Measurements from ENCODE around the gene MAP3K8. TPM values are rescaled to one million over a fixed set of nuclear protein-coding genes. Genes with fewer than 3 reads are reported as not detected.
"Not testable (repeated sequence)": the region's sequence is repeated elsewhere in the genome, so short reads cannot be mapped to it uniquely, and the experiment has no call there.

The MAP3K8 gene
- total RNA-seq, 1 donor = 14.5 TPM

GRCh38 chr10:30420766-30421165 is 13.2 kb upstream of the MAP3K8 start:
- DNase-seq (ENCODE audit: insufficient read length, low spot score, missing footprints) = no peak
- Histone ChIP-seq H3K4me2 (ENCODE audit: insufficient read depth, low read length) (no peak overlapping the region), H4K20me1 (ENCODE audit: insufficient read depth, low read length) (no peaks in the 10 kb centered on the region), H2AFZ (ENCODE audit: low read length) (no peak overlapping the region), H3K9me3 (ENCODE audit: low read depth, low read length) (no peaks in the 10 kb centered on the region), H3K4me1 (ENCODE audit: insufficient read depth, low read length) (peaks cover 5% of the 10 kb centered on the region), H3K36me3 (ENCODE audit: insufficient read depth, low read length) (no peaks in the 10 kb centered on the region), H3K4me3 (ENCODE audit: insufficient read depth, low read length) (no peak overlapping the region), H3K27me3 (ENCODE audit: insufficient read depth, low read length) (no peaks in the 10 kb centered on the region), H3K27ac (ENCODE audit: low read depth, low read length) (no peak overlapping the region), H3K79me2 (ENCODE audit: insufficient read depth, low read length) (no peaks in the 10 kb centered on the region)
- no peak for TF ChIP-seq CTCF (IDR thresholded peaks at IDR 0.05; ENCODE audit: extremely low read depth, low read depth, low read length)

GRCh38 chr10:30422151-30422695 is 11.8 kb upstream of the MAP3K8 start:
- no peaks in the 10 kb centered on the region for H3K9me3 ChIP-seq (ENCODE audit: low read depth, low read length)

GRCh38 chr10:30422981-30423654 is 10.9 kb upstream of the MAP3K8 start:
- H3K79me2 ChIP-seq (ENCODE audit: insufficient read depth, low read length) = no peaks in the 10 kb centered on the region
- no peaks in the 10 kb centered on the region for H3K36me3 ChIP-seq (ENCODE audit: insufficient read depth, low read length)
- DNase-seq (ENCODE audit: insufficient read length, low spot score, missing footprints) = peak; percentile 82
- no peak overlapping the region for H3K4me2 ChIP-seq (ENCODE audit: insufficient read depth, low read length)
- H3K4me1 ChIP-seq (ENCODE audit: insufficient read depth, low read length) = peaks cover 5% of the 10 kb centered on the region
- no peak overlapping the region for H3K27ac ChIP-seq (ENCODE audit: low read depth, low read length)
- H3K9me3 ChIP-seq (ENCODE audit: low read depth, low read length) = no peaks in the 10 kb centered on the region
- no peak for TF ChIP-seq CTCF (IDR thresholded peaks at IDR 0.05; ENCODE audit: extremely low read depth, low read depth, low read length)
- no peaks in the 10 kb centered on the region for H4K20me1 ChIP-seq (ENCODE audit: insufficient read depth, low read length)
- H2AFZ ChIP-seq (ENCODE audit: low read length) = peak overlapping the region; percentile 75
- no peaks in the 10 kb centered on the region for H3K27me3 ChIP-seq (ENCODE audit: insufficient read depth, low read length)
- no peak overlapping the region for H3K4me3 ChIP-seq (ENCODE audit: insufficient read depth, low read length)

More at GRCh38 chr10:30422151-30422695, 11.8 kb upstream of the MAP3K8 start:
- Histone ChIP-seq H3K27ac (ENCODE audit: low read depth, low read length) (no peak overlapping the region), H3K4me2 (ENCODE audit: insufficient read depth, low read length) (no peak overlapping the region), H3K36me3 (ENCODE audit: insufficient read depth, low read length) (no peaks in the 10 kb centered on the region), H3K27me3 (ENCODE audit: insufficient read depth, low read length) (no peaks in the 10 kb centered on the region), H3K4me1 (ENCODE audit: insufficient read depth, low read length) (peaks cover 5% of the 10 kb centered on the region), H3K79me2 (ENCODE audit: insufficient read depth, low read length) (no peaks in the 10 kb centered on the region), H2AFZ (ENCODE audit: low read length) (no peak overlapping the region), H3K4me3 (ENCODE audit: insufficient read depth, low read length) (no peak overlapping the region), H4K20me1 (ENCODE audit: insufficient read depth, low read length) (no peaks in the 10 kb centered on the region)
- DNase-seq (ENCODE audit: insufficient read length, low spot score, missing footprints) = no peak
- no peak for TF ChIP-seq CTCF (IDR thresholded peaks at IDR 0.05; ENCODE audit: extremely low read depth, low read depth, low read length)

- H4K20me1 ChIP-seq (ENCODE audit: insufficient read depth, low read length); H3K9me3 ChIP-seq (ENCODE audit: low read depth, low read length); H3K27ac ChIP-seq (ENCODE audit: low read depth, low read length); H3K27me3 ChIP-seq (ENCODE audit: insufficient read depth, low read length); H3K4me1 ChIP-seq (ENCODE audit: insufficient read depth, low read length); H3K4me2 ChIP-seq (ENCODE audit: insufficient read depth, low read length); DNase-seq (ENCODE audit: insufficient read length, low spot score, missing footprints); H3K4me3 ChIP-seq (ENCODE audit: insufficient read depth, low read length); H3K79me2 ChIP-seq (ENCODE audit: insufficient read depth, low read length); H3K36me3 ChIP-seq (ENCODE audit: insufficient read depth, low read length): not testable (repeated sequence)
- peak overlapping the region; percentile 75 for H2AFZ ChIP-seq (ENCODE audit: low read length)
These were observed 10.2 kb upstream of the MAP3K8 start for GRCh38 chr10:30423655-30424275.
